Gastroesophageal sphincter (tissue), 4 donors: ENCODE data around the gene VSTM2L. TPM values are rescaled to one million over a fixed set of nuclear protein-coding genes. Genes with fewer than 3 reads are reported as not detected.

Source experiments
- ATAC-seq: fragments of 150-250 bp; one replicate; pipeline ENCODE4 v1.9.1; 2016; ENCODE audit warnings: mild to moderate bottlenecking, moderate library complexity
- H3K27ac ChIP-seq, 4 donors: fragments of 200-600 bp; sonication (generic) in 3 of 4; 1 replicate in 3 of 4; 2 replicates in 1 of 4; pipeline ENCODE4 v1.5.1; 2016 to 2019
- H3K27me3 ChIP-seq: fragments of 200-600 bp; sonication (generic); one replicate; pipeline ENCODE4 v1.5.1; 2019
- H3K36me3 ChIP-seq, 2 donors: fragments of 200-600 bp; sonication (generic); one replicate each; pipeline ENCODE4 v1.5.1; 2019; ENCODE audit warnings: control low read depth in 1 of 2
- H3K4me1 ChIP-seq, 3 donors: fragments of 200-600 bp; sonication (generic); 1 replicate in 2 of 3; 2 replicates in 1 of 3; pipeline ENCODE4 v1.5.1; 2016 to 2019; ENCODE audit warnings: control low read depth in 2 of 3
- H3K4me3 ChIP-seq, 2 donors: fragments of 200-600 bp; sonication (generic); one replicate each; pipeline ENCODE4 v1.5.1; 2019; ENCODE audit warnings: mild to moderate bottlenecking in 1 of 2, moderate library complexity in 1 of 2
- H3K9me3 ChIP-seq, 3 donors: fragments of 200-600 bp; sonication (generic); one replicate each; pipeline ENCODE4 v1.5.1; 2017 to 2019; ENCODE audit warnings: control low read depth in 2 of 3
- EP300 ChIP-seq: sonication (generic); formaldehyde crosslinking; IDR thresholded peaks from one replicate; pipeline ENCODE4 v1.6.1; 2017; ENCODE audit warnings: antibody characterized with exemption, mild to moderate bottlenecking
- POLR2A ChIP-seq, 2 donors: fragments of 450-650 bp; IDR thresholded peaks; one replicate each; pipeline ENCODE4 v1.6.1; 2017; ENCODE audit warnings: antibody characterized with exemption in 2 of 2, mild to moderate bottlenecking in 2 of 2, moderate library complexity in 1 of 2
- POLR2AphosphoS5 ChIP-seq: sonication (generic); formaldehyde crosslinking; IDR thresholded peaks from one replicate; pipeline ENCODE4 v1.6.1; 2017; ENCODE audit warnings: antibody characterized with exemption
- WGBS, 2 donors: methylation state at CpG; one replicate each; pipeline ENCODE4 v1.1.5; 2018; ENCODE audit warnings: low coverage in 1 of 2; 5-methylcytosine and 5-hydroxymethylcytosine counted together
- total RNA-seq, 4 donors: library from RNA; depleted of rRNA; stranded (reverse); fragments of >200 nt; gene quantifications; one replicate each; pipeline ENCODE4 v1.1.0, GENCODE V29; 2016
- TF ChIP-seq, protein P1 (sequence below), 4 experiments: fragments of 200-600 bp in 2 of 4; fragments of 450-650 bp in 2 of 4; sonication (generic) in 1 of 4; IDR thresholded peaks; one replicate each; pipeline ENCODE4 v1.5.1; 2017 to 2019; ENCODE audit warnings: antibody characterized with exemption in 4 of 4, mild to moderate bottlenecking in 2 of 4, moderate library complexity in 2 of 4

The VSTM2L gene
- total RNA-seq, 4 donors from 2014 or later = 0.94 to 8.5 (median 7.0) TPM

DNA sequence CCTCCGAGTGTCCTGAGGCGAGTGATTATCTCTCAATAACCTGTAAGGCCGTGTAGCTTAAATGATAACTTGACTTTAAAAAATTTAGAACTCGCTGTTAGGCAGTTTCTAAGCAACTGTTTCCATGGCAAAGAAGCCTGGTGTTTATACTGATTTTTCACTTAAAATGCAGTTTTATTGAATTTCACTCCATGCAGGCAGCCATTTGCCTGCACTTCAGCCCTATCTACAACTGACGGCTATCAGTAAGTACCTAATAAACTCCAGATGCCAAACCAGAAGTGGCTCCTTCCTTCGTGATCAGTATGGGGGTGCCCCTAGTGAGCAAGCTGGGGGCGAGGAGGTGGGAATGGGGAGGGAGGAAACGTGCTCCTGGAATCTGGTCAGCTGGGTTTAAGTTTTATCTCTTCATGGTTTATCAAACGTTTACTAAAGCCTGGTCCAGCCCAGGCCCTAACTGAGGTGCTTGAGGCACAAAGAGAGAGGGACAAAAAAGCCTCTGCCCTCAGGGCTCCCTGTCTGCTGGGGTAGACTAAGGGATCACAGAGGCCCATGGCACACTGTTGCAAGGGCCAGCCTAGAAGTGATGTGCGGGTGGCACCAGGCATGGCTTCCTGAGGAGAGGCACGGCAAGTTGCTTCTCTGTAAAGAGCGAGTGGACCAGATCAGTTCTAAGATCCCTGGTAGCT lies 84.8 kb downstream of the VSTM2L start:
- no peak overlapping the region for H3K4me3 ChIP-seq
- peaks cover 5 to 90% (median 36%) of the 10 kb centered on the region in 3 donors for H3K4me1 ChIP-seq
- peak overlapping the region; percentile 43 to 79 (median 63) for H3K27ac ChIP-seq
- peaks cover 0 to 9% of the 10 kb centered on the region in 2 donors for H3K36me3 ChIP-seq
- no peaks in the 10 kb centered on the region for H3K27me3 ChIP-seq
- 62 to 72% methylated on average over 7 to 10 of the region's 12 CpGs for WGBS, 2 donors
- no peak for ATAC-seq
- TF ChIP-seq EP300 = no peak
- TF ChIP-seq POLR2A (IDR thresholded peaks at IDR 0.05) = no peak
- TF ChIP-seq POLR2AphosphoS5 = no peak
- TF ChIP-seq, protein P1, sequence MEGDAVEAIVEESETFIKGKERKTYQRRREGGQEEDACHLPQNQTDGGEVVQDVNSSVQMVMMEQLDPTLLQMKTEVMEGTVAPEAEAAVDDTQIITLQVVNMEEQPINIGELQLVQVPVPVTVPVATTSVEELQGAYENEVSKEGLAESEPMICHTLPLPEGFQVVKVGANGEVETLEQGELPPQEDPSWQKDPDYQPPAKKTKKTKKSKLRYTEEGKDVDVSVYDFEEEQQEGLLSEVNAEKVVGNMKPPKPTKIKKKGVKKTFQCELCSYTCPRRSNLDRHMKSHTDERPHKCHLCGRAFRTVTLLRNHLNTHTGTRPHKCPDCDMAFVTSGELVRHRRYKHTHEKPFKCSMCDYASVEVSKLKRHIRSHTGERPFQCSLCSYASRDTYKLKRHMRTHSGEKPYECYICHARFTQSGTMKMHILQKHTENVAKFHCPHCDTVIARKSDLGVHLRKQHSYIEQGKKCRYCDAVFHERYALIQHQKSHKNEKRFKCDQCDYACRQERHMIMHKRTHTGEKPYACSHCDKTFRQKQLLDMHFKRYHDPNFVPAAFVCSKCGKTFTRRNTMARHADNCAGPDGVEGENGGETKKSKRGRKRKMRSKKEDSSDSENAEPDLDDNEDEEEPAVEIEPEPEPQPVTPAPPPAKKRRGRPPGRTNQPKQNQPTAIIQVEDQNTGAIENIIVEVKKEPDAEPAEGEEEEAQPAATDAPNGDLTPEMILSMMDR (IDR thresholded peaks at IDR 0.05) = no peak
- H3K9me3 ChIP-seq = no peaks in the 10 kb centered on the region

GRCh38 chr20:37988306-37988954 lies 85.5 kb downstream of the VSTM2L start:
- no peak overlapping the region for H3K4me3 ChIP-seq
- peak overlapping the region in 3 of 4 donors; percentile 43 to 79 (median 70) for H3K27ac ChIP-seq

DNA sequence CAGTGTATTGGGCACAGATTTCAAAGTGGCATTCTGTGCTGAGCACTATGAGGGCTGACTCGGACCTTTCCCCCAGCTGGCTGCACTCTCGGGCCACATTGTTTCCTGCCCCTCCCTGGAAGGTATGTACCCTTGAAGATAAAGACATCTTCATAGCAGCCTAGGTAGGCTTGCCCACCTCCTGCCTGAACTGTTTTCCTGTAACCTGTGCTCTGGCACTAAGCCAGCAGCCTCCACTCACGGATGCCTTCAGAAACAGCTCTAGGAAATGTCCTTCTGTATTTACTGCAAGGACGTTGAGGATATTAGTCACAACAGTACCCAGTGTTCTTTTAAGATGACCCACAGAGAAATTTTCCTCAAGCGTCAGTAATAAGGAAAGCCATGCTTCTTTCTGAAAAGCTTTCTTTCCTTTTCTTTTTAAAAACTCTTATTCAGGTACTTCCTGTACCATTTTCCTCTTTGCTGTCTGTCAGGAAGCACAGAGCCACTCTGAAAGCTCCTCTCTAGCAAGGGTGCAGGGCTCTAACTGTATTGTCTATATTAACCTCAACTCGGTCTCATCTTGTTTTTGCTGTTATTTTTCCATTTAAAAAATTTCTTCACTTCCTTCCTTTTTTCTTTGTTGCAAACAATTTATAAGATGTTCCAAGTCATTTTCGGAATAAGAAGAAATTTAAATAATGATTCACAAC lies 86.8 kb downstream of the VSTM2L start:
- Histone ChIP-seq H3K27me3 (no peaks in the 10 kb centered on the region), H3K36me3 (peaks cover 0 to 13% of the 10 kb centered on the region in 2 donors), H3K4me3 (no peak overlapping the region), H3K27ac (peak overlapping the region in 3 of 4 donors; percentile 63 to 79 (median 72)), H3K9me3 (no peaks in the 10 kb centered on the region), H3K4me1 (peaks cover 5 to 90% (median 36%) of the 10 kb centered on the region in 3 donors)
- TF ChIP-seq POLR2AphosphoS5 (peak; percentile 27), POLR2A (IDR thresholded peaks at IDR 0.05) (no peak)
- ATAC-seq = peak; percentile 32
- 41 to 59% methylated on average over 4 of the region's 7 CpGs for WGBS, 2 donors

More at GRCh38 chr20:37988306-37988954, 85.5 kb downstream of the VSTM2L start:
- TF ChIP-seq POLR2AphosphoS5 = no peak
- no peak for TF ChIP-seq EP300
- TF ChIP-seq, protein P1 (IDR thresholded peaks at IDR 0.05) = no peak
- no peak for TF ChIP-seq POLR2A (IDR thresholded peaks at IDR 0.05)
- no peaks in the 10 kb centered on the region for H3K9me3 ChIP-seq
- 77 to 90% methylated on average over 2 to 5 of the region's 5 CpGs for WGBS, 2 donors
- H3K36me3 ChIP-seq = peaks cover 0 to 2% of the 10 kb centered on the region in 2 donors
- H3K4me1 ChIP-seq = peaks cover 5 to 97% (median 36%) of the 10 kb centered on the region in 3 donors
- no peaks in the 10 kb centered on the region for H3K27me3 ChIP-seq
- ATAC-seq = no peak

DNA sequence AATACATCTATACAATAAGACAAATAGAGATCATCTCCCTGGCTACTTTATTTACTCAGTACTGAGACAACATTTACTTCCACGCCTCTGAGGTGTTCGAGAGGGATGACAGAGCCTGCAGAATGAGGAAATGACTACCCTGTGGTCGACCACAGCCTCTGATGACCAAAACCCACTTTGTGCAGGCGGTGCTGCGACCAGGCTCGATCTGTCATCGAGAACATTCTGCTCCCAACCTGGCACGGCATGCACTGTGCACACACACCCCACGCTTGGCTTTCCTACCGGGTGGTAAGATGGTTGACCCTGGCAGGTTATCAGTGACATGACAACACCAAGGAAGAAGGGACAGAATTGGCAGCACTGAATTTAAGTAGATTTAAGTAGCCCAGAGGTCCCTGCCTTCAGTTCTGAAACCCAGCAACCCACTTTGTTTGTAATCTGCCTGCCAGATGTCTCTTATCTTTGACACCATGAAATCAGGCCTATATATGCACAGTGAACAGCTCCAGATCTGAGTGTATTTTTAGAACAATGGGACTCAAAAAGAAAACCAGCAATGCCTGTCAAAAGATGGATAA lies 87.7 kb downstream of the VSTM2L start:
- Histone ChIP-seq H3K9me3 (no peaks in the 10 kb centered on the region), H3K4me3 (no peak overlapping the region), H3K27ac (peak overlapping the region in 3 of 4 donors; percentile 63 to 79 (median 72)), H3K27me3 (no peaks in the 10 kb centered on the region), H3K36me3 (peaks cover 0 to 22% of the 10 kb centered on the region in 2 donors), H3K4me1 (peaks cover 5 to 81% (median 36%) of the 10 kb centered on the region in 3 donors)
- WGBS, 2 donors = 22 to 24% methylated on average over 8 of the region's 10 CpGs
- ATAC-seq = no peak
- TF ChIP-seq, protein P1 (IDR thresholded peaks at IDR 0.05) = no peak
- TF ChIP-seq POLR2AphosphoS5 = no peak
